Spinal cord (tissue), 10 donors: ENCODE data around the gene RAB3C. TPM values are rescaled to one million over a fixed set of nuclear protein-coding genes. Genes with fewer than 3 reads are reported as not detected.

ENCODE experiments used
- DNase-seq, 6 donors: peaks; one replicate each; pipeline versions ENCODE4 v3.0.0 to v3.0.0-alpha.2; 2013 to 2015; ENCODE audit warnings: low spot score in 6 of 6, low read depth in 4 of 6
- H3K27ac ChIP-seq: one replicate; pipeline ENCODE4 v1.5.1; 2013; ENCODE audit warnings: low read depth, low read length, control low read depth
- H3K27me3 ChIP-seq: one replicate; pipeline ENCODE4 v1.6.1; 2013; ENCODE audit warnings: low read length; ENCODE audit not compliant: control insufficient read depth, insufficient read depth
- H3K36me3 ChIP-seq: one replicate; pipeline ENCODE4 v1.6.1; 2013; ENCODE audit warnings: low read length; ENCODE audit not compliant: control insufficient read depth, insufficient read depth
- H3K4me1 ChIP-seq: one replicate; pipeline ENCODE4 v1.6.1; 2013; ENCODE audit warnings: low read length; ENCODE audit not compliant: control insufficient read depth, insufficient read depth
- H3K4me3 ChIP-seq: one replicate; pipeline ENCODE4 v1.5.1; 2013; ENCODE audit warnings: low read depth, low read length, control low read depth
- H3K9me3 ChIP-seq: one replicate; pipeline ENCODE4 v1.6.1; 2013; ENCODE audit warnings: low read length; ENCODE audit not compliant: control insufficient read depth, insufficient read depth
- WGBS: methylation state at CpG from one replicate; pipeline ENCODE4 v1.1.5; 2013; ENCODE audit warnings: missing lambda C conversion rate; ENCODE audit not compliant: insufficient coverage; 5-methylcytosine and 5-hydroxymethylcytosine counted together
- polyA plus RNA-seq, 2 donors: library from polyadenylated mRNA; unstranded; fragments of 120-200 nt; gene quantifications; one replicate each; pipeline ENCODE4 v1.2.1, GENCODE V29; 2013; ENCODE audit not compliant: insufficient read length in 2 of 2
- total RNA-seq, 2 donors: library from RNA; depleted of rRNA in 1 of 2; stranded (reverse); fragments of 120-200 nt in 1 of 2; fragments of >200 nt in 1 of 2; gene quantifications; one replicate each; pipeline versions ENCODE4 v1.2.3 to v1.2.4, GENCODE V29; 2013 to 2014
- donor health status: healthy.

Gene RAB3C
- total and polyA plus RNA-seq, 4 donors, result 25.0 to 115 (median 61.8) TPM

DNA sequence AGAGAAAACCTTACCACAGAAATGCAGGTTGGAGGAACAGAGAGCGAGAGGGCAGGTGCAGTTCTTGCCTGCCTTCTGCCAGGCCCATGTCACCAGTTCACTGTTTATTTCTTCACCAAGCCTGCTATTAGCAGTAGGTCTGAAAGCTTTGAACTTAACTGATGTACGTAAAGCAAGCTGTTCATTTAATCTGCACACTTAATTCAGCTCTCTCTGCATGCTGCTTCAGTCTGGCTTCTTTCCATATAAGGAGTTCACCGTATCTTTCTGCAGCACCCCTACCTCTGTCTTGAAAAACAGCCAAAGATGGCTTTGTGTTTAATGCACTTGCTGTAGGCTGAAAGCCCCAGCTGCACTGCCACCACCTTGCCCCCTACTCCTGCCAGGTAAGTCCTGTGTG is 205.1 kb downstream of the RAB3C start:
- H3K27ac ChIP-seq, result no peak overlapping the region
- H3K4me1 ChIP-seq, result peaks cover 7% of the 10 kb centered on the region
- no peaks in the 10 kb centered on the region for H3K9me3 ChIP-seq
- DNase-seq, result peak in 4 of 6 donors; percentile 6 to 93 (median 44)
- H3K36me3 ChIP-seq, result no peaks in the 10 kb centered on the region
- WGBS, result 0% methylated on average over 1 of the region's 3 CpGs
- no peaks in the 10 kb centered on the region for H3K27me3 ChIP-seq
- H3K4me3 ChIP-seq, result no peak overlapping the region

- Histone ChIP-seq H3K27ac (no peak overlapping the region), H3K36me3 (no peaks in the 10 kb centered on the region), H3K27me3 (no peaks in the 10 kb centered on the region), H3K4me3 (no peak overlapping the region), H3K4me1 (no peaks in the 10 kb centered on the region), H3K9me3 (no peaks in the 10 kb centered on the region)
- WGBS, result no CpG with 5 or more reads among the region's 4 CpGs
- DNase-seq, result peak in 2 of 6 donors; percentile 16 to 54
Observed at GRCh38 chr5:58793888-58794657, 211.2 kb downstream of the RAB3C start.

GRCh38 chr5:58794875-58795274 is 212.0 kb downstream of the RAB3C start:
- no peak for DNase-seq
- Histone ChIP-seq H3K9me3 (no peaks in the 10 kb centered on the region), H3K27ac (no peak overlapping the region), H3K27me3 (no peaks in the 10 kb centered on the region), H3K4me1 (no peaks in the 10 kb centered on the region), H3K4me3 (no peak overlapping the region), H3K36me3 (no peaks in the 10 kb centered on the region)
- WGBS, result 100% methylated on average over 1 of the region's 4 CpGs

- Histone ChIP-seq H3K36me3 (no peaks in the 10 kb centered on the region), H3K27me3 (no peaks in the 10 kb centered on the region), H3K9me3 (no peaks in the 10 kb centered on the region), H3K4me1 (no peaks in the 10 kb centered on the region), H3K4me3 (no peak overlapping the region), H3K27ac (no peak overlapping the region)
- no peak for DNase-seq
Observed at GRCh38 chr5:58795327-58795726, 212.5 kb downstream of the RAB3C start.

GRCh38 chr5:58797021-58797420 is 214.1 kb downstream of the RAB3C start:
- no peak overlapping the region for H3K4me3 ChIP-seq
- no peak for DNase-seq
- H3K27me3 ChIP-seq, result no peaks in the 10 kb centered on the region
- no peaks in the 10 kb centered on the region for H3K9me3 ChIP-seq
- no peaks in the 10 kb centered on the region for H3K4me1 ChIP-seq
- H3K27ac ChIP-seq, result no peak overlapping the region
- H3K36me3 ChIP-seq, result no peaks in the 10 kb centered on the region

GRCh38 chr5:58800356-58800755 is 217.5 kb downstream of the RAB3C start:
- DNase-seq, result peak in 1 of 6 donors; percentile 58
- H3K36me3 ChIP-seq, result no peaks in the 10 kb centered on the region
- no peak overlapping the region for H3K27ac ChIP-seq
- no peaks in the 10 kb centered on the region for H3K27me3 ChIP-seq
- no peak overlapping the region for H3K4me3 ChIP-seq
- H3K9me3 ChIP-seq, result no peaks in the 10 kb centered on the region
- 59% methylated on average over 6 of the region's 7 CpGs for WGBS
- H3K4me1 ChIP-seq, result no peaks in the 10 kb centered on the region

GRCh38 chr5:58800861-58801540 is 218.1 kb downstream of the RAB3C start:
- Histone ChIP-seq H3K27me3 (no peaks in the 10 kb centered on the region), H3K9me3 (no peaks in the 10 kb centered on the region), H3K4me1 (no peaks in the 10 kb centered on the region), H3K36me3 (no peaks in the 10 kb centered on the region), H3K27ac (no peak overlapping the region), H3K4me3 (no peak overlapping the region)
- no peak for DNase-seq
- WGBS, result 96% methylated on average over 5 of the region's 5 CpGs

DNA sequence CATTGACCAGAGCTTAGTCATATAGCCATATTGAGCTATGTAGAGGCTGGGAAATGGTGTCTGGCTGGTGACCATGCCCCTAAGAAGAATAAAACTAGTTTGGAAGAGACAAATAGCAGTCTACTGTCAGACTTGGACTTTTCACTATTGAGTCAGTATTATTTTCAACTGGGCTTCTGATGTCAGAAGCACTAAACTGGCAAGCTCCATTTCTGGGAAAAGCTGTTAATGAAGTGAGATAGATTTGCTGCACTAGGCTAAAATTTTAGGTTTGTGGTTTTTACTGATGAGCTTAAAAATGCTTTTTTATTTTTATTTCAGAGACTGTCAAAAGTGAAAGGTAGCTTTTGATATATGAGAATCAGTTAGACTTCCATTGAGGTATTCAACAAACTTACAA is 220.2 kb downstream of the RAB3C start:
- Histone ChIP-seq H3K27me3 (no peaks in the 10 kb centered on the region), H3K9me3 (no peaks in the 10 kb centered on the region), H3K4me3 (no peak overlapping the region), H3K27ac (no peak overlapping the region), H3K4me1 (no peaks in the 10 kb centered on the region), H3K36me3 (no peaks in the 10 kb centered on the region)
- no peak for DNase-seq

DNA sequence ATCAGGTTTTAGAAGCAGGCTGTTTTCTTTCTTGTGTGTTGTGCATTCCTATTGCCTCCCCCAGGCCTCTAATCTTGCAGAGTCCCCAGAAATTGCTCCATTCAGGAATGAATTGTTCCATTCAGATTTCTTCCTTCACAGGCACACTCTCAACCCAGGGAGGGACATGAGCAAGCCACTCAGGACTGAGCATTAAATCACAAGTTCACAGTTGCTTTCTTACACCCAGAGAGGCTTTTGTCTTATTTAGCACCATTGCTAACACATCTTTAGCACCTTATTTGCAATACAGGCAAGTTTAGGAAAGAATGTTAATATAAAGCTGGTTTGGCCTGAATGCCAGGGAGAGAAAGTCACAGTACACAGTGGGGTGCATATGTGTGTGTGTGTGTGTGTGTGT is 221.4 kb downstream of the RAB3C start:
- H3K27me3 ChIP-seq, result no peaks in the 10 kb centered on the region
- H3K27ac ChIP-seq, result no peak overlapping the region
- H3K4me3 ChIP-seq, result no peak overlapping the region
- no peaks in the 10 kb centered on the region for H3K9me3 ChIP-seq
- peak in 2 of 6 donors; percentile 31 to 77 for DNase-seq
- H3K36me3 ChIP-seq, result no peaks in the 10 kb centered on the region
- no peaks in the 10 kb centered on the region for H3K4me1 ChIP-seq

DNA sequence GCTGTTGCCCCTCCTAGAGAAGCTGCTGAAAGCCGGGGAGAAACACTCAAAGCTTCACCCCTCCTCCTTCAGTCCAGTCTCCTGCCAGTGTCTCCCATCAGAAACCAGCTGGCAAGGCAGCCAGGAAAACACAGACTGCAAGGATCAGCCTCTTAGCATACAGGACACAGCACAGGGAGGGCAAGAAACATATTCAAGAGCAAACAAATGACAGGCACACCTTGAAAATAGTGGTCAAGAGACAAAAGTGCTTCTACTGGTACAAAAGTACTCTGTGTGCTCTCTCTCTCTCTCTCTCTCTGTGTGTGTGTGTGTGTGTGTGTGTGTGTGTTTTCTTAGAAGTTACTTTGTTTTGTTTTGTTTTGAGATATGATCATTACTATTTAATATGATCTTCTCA is 227.2 kb downstream of the RAB3C start:
- Histone ChIP-seq H3K27ac (no peak overlapping the region), H3K9me3 (no peaks in the 10 kb centered on the region)
- WGBS, result 14% methylated on average over 1 of the region's 1 CpG

More for the DNA sequence above, 227.2 kb downstream of the RAB3C start:
- no peak overlapping the region for H3K4me3 ChIP-seq
- no peaks in the 10 kb centered on the region for H3K36me3 ChIP-seq
- H3K27me3 ChIP-seq, result no peaks in the 10 kb centered on the region
- H3K4me1 ChIP-seq, result peaks cover 4% of the 10 kb centered on the region
- no peak for DNase-seq
